DMS53 treated with DMSO at 0.1 percent for 48 hours (cell line): Measurements from ENCODE around the gene DCST1.

Source experiments
- DNase-seq: peaks from one replicate; lab custom pipeline; 2025; ENCODE audit not compliant: unreplicated experiment; lab: John Stamatoyannopoulos, UW

The DCST1 gene

DNA sequence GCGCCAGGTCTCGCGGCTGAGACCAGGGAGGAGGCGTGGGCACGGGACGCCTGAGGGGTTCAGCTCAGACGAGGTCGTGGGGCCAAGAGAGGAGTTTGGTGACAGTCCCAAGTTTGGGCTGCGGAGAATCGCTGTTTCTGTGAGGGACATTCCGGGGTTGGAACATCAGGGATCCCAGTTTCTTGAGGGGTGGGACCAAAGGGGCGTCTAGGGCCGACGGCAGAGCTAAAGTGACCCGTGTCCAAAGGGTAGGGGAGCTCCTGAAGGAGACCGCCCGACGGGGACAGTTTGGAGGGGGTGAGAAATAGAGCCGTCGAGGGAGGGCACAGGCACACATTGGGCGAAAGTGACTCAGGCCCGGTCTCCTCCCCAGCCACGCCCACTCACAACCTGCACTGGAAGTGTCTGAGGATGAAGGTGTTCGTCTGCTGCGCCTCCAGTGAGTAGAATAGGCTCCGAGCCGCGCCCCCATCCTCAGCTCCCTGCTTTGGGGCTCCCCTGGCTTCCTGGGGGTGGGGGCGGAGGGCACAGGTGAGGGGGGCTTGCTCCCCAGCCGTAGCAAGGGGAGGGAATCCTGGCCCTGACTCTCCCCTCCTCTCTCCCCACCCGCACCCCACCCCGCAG lies 52.0 kb downstream of the DCST1 start:
- peak; percentile 17 for DNase-seq

- peak; percentile 27 for DNase-seq
Observed at GRCh38 chr1:155086128-155086741, 52.6 kb downstream of the DCST1 start.

DNA sequence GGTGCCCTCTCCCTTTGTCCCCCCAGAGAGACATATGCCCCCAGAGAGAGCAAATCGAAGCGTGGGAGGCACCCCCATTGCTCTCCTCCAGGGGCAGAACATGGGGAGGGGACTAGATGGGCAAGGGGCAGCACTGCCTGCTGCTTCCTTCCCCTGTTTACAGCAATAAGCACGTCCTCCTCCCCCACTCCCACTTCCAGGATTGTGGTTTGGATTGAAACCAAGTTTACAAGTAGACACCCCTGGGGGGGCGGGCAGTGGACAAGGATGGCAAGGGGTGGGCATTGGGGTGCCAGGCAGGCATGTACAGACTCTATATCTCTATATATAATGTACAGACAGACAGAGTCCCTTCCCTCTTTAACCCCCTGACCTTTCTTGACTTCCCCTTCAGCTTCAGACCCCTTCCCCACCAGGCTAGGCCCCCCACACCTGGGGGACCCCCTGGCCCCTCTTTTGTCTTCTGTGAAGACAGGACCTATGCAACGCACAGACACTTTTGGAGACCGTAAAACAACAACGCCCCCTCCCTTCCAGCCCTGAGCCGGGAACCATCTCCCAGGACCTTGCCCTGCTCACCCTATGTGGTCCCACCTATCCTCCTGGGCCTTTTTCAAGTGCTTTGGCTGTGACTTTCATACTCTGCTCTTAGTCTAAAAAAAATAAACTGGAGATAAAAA lies 53.4 kb downstream of the DCST1 start:
- DNase-seq, result no peak

DNA sequence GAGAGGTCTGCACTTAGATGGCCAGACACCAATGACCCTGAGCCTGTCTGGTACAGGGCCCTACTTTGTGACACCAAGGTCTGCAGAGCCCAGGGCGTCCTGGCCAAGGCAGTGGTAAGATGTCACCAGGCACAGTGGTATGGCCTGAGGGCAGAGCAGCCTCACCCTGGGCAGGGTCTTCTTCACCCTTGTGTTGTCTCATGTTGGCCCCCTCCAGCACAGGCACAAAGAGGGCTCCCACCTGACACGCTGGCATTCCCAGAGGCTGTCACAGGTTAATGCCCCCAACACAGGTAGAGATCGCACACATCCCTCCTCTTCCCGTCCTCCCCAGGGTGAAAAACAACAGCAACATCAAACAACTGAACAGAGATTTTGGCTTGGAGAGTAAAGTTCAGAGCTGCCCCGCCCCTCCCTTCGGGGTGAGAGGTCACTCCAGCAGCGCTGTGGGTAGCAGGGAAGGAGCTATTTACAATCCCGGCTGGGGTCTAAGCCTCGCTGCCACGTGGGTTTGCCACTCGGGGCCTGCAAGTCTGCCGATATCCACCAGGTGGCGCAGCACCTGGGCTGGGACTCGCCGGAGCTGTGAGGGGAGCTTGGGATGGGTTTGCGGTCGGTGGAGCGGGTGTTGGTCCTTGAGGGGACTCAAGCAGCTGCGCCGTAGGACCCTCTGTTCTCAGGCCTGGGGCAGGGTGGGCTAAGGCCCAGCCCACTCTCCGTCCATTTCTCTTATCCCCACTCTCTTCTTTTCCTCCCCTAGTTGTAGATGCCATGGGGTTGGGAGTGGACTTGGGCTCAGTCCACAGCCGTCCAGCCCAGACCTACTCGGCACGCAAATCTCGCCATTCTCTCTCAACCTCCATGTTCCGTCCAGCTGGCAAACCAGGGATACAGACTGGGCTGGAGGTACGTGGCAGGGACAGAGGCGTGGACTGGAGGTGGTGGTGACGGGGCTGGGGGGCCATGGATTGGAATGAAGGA lies 57.7 kb downstream of the DCST1 start:
- peak; percentile 34 for DNase-seq

GRCh38 chr1:155092131-155092530 lies 58.5 kb downstream of the DCST1 start:
- no peak for DNase-seq

DNA sequence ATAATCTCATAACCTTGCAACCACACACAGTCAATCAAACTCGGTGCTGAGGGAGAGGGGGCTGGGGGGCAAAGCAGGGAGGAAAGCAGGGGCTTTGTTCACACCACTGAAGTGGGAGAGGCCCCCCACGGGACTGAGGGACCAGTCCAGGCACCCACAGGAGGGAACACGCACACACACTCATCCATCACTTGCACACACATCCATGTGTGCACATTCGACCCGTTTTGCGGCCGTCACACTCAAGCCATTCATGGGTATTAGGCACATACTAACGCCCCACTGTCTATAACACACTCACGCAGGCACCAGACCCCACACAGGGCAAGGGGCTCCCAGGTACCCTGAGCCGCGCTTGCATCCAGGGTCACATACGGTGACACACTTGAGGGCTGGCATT lies 59.0 kb downstream of the DCST1 start:
- no peak for DNase-seq

DNA sequence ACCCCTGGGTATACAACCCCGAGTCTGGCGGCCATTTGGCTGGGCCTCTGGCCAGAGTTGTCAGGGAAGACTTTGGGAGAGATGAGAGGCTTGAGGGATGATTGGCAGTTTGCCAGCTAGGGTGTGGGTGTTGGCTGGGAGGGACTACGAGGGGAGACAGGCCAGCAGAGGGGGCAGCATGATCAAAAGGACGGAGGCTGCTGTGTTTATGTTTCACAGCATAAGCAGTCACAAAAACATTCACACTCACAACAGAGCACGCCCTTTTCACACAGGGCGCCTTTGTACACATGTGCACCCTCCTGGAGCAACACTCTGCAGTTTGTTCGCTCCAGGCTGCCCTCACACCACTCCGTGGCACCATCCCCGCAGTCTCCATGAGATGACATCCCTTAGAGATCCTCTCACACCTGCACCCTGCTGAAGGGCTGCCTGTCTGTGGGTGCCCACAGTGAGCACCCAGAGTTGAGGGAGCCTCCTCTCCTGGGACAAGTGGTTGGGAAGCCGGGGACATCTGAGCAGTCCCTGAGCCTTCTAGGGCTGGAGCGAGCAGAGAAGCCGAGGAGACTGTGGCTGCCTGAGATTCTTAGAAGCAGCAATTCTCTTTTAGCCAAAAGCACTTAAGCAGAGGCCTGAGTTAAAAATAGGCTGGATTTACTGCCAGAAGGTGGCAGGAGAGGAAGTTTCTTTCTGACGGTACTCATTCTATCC lies 60.4 kb downstream of the DCST1 start:
- peak; percentile 54 for DNase-seq

DNA sequence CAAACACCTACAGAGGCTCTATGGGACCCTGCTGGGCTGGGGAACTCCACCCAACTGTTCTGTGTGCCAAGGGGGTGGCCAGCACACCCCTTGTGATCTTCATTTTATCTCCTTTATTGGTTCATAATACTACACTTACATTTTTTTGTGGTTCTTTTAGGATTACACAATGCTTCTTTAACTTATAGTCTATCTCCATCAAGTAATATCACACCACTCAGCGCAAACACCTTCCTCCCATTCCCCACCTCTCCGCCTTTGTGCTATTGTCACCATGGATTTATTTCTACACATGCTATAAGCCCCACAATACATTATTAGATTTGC lies 61.0 kb downstream of the DCST1 start:
- DNase-seq, result no peak

- no peak for DNase-seq
Observed at GRCh38 chr1:155099331-155099730, 65.7 kb downstream of the DCST1 start.
